Stimulated activated CD8-positive, alpha-beta memory T cell treated with anti-CD3 and anti-CD28 coated beads, Interleukin-7, amount 100 ng/mL, for 24 hours (primary cell): ENCODE measurements around the gene SHPK.
A peak's percentile ranks its signal among the peaks of the same experiment; 100 is the strongest.

Experiments used
- DNase-seq: peaks from one replicate; pipeline ENCODE4 v3.0.0-alpha.2; 2020; ENCODE audit warnings: low read depth

SHPK gene

GRCh38 chr17:3636154-3636907 lies at the start of gene SHPK, which contains the start of gene CTNS:
Gene SHPK (minus strand): TSS chr17:3636250. CDS start chr17:3636219, 31 bp downstream.
Gene CTNS (plus strand): TSS chr17:3636760. CDS start chr17:3640207, 3,447 bp downstream.
- peak; percentile 88 for DNase-seq

GRCh38 chr17:3685174-3685573 lies 49.1 kb upstream of the SHPK start:
- no peak for DNase-seq

GRCh38 chr17:3683054-3683511 lies 47.0 kb upstream of the SHPK start:
- no peak for DNase-seq

GRCh38 chr17:3682033-3682432 lies 46.0 kb upstream of the SHPK start:
- no peak for DNase-seq

GRCh38 chr17:3681565-3681964 lies 45.5 kb upstream of the SHPK start:
- DNase-seq: no peak

- no peak for DNase-seq
These were observed 45.0 kb upstream of the SHPK start for GRCh38 chr17:3681057-3681456.

- DNase-seq: no peak
These were observed 43.6 kb upstream of the SHPK start for GRCh38 chr17:3679531-3680126.

GRCh38 chr17:3678821-3679530 lies 42.9 kb upstream of the SHPK start:
- no peak for DNase-seq

- DNase-seq: no peak
These were observed 42.2 kb upstream of the SHPK start for GRCh38 chr17:3678095-3678820.

GRCh38 chr17:3675886-3676285 lies 39.8 kb upstream of the SHPK start:
- no peak for DNase-seq

GRCh38 chr17:3672571-3672970 lies 36.5 kb upstream of the SHPK start:
- DNase-seq: no peak

- DNase-seq: no peak
These were observed 33.5 kb upstream of the SHPK start for GRCh38 chr17:3669548-3669947.

- DNase-seq: no peak
These were observed 33.0 kb upstream of the SHPK start for GRCh38 chr17:3669085-3669347.

GRCh38 chr17:3668279-3669084 lies 32.4 kb upstream of the SHPK start, which contains the start of the genes EMC6 and TAX1BP3:
Gene EMC6 (plus strand): TSS chr17:3668812. CDS start chr17:3669147, 335 bp downstream.
Gene TAX1BP3 (minus strand): TSS chr17:3668578. CDS start chr17:3668526, 52 bp downstream.
- peak; percentile 96 for DNase-seq

- DNase-seq: no peak
These were observed 31.6 kb upstream of the SHPK start for GRCh38 chr17:3667366-3668278.

GRCh38 chr17:3666516-3666915 lies 30.5 kb upstream of the SHPK start:
- DNase-seq: no peak

- DNase-seq: no peak
These were observed 29.8 kb upstream of the SHPK start for GRCh38 chr17:3665834-3666233.

GRCh38 chr17:3663102-3664011 lies 27.3 kb upstream of the SHPK start:
- no peak for DNase-seq

- DNase-seq: no peak
These were observed 24.4 kb upstream of the SHPK start for GRCh38 chr17:3660311-3660891.
